ENCODE data around the gene TMEM231.
"Not testable (repeated sequence)": the region's sequence is repeated elsewhere in the genome, so short reads cannot be mapped to it uniquely, and the experiment has no call there.

Gene TMEM231, protein sequence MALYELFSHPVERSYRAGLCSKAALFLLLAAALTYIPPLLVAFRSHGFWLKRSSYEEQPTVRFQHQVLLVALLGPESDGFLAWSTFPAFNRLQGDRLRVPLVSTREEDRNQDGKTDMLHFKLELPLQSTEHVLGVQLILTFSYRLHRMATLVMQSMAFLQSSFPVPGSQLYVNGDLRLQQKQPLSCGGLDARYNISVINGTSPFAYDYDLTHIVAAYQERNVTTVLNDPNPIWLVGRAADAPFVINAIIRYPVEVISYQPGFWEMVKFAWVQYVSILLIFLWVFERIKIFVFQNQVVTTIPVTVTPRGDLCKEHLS

DNA sequence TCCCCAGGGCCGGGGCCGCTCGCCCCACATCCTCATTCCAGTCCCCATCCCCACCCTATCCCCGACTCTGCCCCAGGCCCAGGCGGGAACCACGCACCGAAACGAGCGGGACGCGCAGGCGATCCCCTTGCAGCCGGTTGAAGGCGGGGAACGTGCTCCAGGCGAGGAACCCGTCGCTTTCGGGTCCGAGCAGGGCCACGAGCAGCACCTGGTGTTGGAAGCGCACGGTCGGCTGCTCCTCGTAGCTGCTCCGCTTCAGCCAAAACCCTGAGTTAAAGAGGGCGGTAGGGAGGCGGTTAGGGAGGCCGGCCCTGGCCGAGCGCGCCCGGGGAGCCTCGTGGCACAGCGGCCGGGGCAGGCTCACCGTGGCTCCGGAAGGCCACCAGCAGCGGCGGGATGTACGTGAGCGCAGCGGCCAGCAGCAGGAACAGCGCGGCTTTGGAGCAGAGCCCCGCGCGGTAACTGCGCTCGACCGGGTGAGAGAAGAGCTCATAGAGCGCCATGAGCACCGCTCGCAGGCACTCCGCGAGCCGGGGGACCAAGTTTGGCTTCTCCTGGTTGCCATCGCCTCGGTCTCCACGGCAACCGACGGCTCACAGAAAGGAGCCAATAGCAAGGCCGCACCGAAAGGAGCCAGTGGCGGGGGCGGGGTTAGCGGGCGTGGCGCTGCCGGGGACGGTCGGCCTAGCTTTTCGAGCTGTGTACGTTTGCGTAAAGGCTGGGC, at the start of gene TMEM231:
TSS of gene TMEM231 (minus strand) at position 546 of the 724 bp plus-strand sequence. CDS start at position 503, 43 bp downstream.
- DNase-seq: peak; percentile 98

DNA sequence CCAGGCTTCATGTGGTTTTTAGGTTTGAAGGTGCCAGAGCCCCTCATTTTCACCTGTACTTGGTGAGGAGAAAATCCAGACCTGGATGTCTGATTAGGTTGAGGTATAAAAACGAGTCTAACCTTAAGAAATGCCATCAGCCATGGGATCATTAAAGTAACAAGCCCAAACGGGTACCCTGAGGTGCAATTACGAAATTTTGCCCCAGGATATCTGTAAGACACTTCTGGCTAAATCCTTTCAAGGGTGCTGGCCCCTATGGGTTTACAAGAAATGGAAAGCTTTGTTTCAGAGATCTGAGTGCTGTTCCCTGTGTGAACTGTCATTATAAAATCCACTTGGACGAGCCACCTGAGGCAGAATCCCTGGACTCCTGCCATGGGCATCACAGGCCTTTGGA, 47.2 kb upstream of the TMEM231 start:
- DNase-seq: no peak

DNA sequence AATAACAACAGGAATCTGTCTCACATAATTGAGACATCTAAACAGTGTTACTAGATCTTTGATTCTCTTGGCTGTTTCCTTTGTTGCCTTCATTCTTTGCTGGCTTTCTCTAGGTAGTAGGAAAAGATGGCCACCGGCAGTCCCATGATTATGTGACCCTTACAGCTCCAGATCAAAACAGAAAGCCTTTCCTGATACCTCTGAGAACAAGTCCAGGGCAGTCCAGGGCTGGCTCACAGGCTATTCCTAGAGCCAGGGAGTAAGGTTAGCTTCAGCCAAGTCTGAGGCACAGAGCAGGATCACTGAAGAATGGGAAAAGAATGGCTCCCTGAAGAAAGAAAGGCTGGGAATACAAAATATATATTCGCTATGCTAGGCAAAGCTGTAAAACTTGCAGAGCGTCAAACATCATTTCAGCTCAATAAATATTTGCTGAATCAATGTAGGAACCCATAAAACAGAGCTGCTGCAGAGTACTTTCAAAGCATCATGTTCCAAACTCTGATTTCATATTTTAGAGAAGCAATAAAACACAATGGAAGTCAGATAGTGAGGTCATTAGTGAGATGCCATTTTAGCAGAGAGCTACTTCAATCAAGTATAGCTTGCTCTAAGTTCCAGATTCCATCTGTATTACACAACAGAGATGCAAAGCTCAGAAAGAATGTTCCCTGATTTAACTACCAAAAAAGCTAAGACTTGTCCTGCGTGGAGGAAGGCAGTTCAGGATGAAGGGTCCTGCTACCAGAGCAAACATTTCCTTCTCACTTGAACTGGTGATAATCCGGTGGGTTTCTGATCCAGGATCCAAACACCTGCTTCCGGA, 43.6 kb upstream of the TMEM231 start:
- no peak for DNase-seq

DNA sequence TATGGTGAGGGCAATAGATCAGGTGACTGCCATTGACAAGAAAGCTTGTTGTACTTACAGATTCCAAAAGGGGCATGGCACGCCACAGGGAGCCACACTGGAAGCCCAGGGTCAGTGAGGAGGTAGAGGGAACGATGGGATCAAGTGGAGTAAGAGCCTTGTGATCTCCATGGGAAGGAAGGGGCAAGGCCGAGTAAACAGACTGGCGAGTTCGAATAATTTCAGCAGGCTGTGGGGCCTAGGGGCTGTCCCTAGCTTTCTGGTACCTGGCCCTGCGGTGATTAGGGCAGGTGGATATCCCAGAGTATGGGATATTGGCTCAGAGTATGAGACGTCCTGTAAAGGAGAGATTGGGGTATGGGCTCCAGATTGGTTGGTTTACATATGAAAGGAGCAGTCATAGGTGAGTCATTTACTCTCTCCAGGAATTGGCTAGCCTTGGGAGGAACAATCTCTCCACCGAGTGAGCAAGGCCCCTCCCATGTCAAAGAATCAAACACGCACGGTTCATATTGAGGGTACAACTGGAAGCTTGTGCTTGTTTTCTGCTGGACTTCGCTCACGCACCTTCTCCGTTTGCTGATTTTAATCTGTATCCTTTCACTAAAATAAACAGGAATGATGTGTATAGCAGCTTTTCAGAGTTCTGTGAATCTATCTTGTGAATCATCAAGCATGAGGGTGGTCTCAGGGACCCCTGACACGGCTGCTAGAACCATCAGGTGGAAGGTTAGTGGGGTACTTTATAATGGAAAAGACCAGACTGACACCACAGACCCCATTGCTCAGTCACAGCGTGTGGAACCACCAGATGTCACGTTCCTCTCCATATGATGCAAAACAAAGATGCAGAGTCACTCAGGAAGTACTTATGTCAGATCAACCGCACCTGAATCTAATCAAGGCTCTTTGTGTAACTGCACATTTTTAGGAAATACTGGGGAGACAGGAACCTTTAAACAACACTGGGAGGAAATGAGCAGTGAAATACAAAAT, 38.1 kb upstream of the TMEM231 start:
- no peak for DNase-seq

DNA sequence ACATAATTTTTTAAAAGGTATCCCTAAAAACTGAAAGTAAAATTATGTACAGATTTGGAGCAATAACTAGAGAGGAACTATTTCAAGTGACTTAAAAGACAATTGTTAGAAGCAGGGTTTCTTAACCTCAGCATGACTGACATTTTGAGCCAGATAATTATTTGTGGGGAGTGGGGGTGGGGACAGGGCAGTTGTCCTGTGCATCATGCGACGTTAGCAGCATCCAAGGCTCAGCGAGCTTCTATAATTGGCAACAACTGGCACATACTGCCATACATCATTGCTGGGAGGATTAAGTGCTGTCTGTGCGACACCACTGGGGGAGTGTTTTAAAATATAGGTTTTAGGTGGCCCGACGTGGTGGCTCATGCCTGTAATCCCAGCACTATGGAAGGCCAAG, 37.3 kb upstream of the TMEM231 start:
- DNase-seq: no peak

DNA sequence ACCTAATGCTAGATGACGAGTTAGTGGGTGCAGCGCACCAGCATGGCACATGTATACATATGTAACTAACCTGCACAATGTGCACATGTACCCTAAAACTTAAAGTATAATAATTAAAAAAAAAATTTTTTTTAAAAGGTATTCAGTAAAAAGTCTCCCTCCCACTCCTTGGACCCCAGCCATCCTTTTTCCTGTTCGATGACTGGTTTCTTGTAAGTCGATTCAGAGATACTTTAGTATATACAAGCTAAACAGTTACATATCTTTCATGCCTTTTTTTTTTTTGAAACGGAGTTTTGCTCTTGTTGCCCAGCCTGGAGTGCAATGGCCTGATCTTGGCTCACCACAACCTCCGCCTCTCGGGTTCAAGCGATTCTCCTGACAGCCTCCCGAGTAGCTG, 35.9 kb upstream of the TMEM231 start:
- not testable (repeated sequence) for DNase-seq

DNA sequence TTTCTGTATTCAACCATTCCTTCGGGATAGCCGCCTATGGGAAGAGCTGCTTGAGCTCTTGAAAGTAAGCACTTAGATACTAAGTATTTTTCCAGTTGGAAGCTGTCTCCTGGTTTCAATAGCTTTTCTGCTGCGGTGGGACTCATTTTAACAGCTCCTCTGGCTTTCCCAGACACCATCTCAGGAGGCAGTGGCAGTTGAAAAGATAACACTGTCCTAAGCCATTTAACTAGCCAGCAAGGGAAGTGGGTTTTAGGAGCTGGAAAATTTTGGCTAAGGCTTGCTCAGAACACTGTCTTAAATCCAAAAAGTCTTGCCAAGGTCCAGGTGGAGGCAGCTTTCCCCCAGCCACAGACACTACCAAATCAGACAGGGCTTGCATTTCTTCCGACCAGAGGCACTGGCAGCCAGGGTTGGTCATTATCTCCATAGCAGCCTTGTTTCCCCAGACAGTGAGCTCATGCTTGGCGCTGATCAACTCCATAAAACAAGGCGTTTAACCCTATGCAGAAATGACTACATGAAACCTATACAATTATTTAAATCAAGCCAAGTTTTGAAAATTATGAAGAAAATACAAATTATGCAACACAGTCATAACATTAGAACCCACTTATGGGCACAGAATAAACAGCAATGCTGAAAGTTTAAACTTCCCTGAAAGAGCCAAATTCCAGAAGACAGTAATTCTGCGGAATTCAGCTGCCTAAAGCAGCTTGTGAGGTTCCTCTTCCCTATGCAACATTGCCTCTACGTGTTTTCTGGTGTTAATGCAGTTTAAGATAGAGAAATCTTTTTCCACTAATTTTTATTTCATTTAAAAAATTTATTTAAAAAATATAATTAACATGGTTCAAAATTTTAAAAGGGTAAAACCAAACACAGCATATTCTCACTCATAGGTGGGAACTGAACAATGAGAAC, 35.1 kb upstream of the TMEM231 start:
- no peak for DNase-seq

DNA sequence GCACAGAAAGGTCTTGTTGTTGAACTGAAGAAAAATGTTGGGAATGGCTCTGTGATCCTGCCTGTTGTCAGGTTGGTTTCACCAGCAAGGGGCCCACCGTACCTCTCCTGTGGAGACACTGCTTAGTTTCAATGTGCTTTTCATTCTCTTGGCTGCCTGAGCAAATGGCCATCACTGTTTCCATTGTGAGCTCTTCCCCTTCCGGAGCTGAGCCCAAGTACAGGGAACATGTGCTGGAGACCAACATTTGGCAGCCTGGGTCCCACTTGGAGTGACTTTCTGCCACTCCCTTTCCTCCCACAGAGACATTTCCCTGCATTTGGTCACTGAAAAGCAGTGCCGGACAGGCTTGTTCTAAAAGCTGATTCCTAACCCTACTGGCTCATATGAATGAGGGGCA, 33.3 kb upstream of the TMEM231 start:
- DNase-seq: no peak

DNA sequence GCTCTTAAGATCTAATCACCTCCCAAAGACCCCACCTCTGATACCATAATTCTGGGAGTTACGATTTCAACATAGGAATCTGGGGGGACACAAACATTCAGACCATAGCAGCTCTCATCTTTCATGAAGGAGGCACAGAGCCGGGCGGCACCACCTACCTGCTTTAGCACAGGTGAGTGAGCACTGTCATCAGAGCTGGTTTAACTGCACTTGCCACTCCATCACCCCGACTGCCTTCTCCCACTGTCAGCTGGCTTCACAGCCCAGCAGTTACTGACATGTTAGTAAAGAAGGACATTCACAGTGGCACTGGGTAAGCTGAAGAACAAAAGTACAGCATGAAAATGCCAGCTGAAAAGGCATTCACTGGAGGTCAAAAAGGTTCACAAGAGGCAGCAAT, 32.7 kb upstream of the TMEM231 start:
- DNase-seq: no peak

DNA sequence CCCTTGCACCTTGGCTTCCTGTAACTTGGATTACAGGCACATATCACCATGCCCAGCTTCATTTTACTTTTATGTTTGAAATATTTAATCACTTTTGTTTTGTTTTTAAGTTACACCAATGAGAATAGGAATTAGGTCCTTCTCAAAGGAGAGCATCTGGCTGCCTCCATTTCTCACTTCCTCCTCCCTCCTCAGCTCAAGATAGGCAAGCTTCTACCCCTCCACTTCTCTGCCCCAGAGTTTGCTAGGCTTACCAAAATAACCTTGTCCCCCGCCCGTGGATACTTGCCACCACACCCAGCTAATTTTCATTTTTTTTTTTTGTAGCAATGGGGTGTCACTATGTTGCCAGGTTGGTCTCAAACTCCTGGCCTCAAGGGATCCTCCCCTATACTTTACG, 28.1 kb upstream of the TMEM231 start:
- no peak for DNase-seq

DNA sequence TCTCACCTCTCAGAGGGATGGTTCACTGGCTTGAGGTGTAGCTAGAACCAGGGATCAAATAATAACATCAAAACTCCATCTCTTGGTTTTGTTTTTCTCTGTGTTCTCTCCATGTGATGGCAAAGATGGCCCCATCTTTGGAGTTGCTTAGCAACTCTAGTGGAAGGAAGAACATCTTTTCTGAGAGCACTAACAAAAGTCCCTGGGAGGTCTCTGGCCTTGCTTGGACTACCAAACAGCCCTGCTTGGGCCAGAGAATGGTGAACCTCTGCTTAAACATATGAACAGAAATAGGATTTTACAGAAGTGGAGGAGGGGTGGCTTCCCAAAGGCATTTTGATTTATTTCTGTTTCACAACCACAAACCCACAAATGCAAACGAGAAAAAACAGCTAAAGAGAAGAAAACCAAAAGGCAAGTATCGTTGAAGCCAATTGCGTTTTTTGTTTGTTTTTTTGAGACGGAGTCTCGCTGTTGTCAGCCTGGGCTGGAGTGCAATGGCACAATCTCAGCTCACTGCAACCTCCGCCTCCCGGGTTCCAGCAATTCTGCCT, 23.3 kb upstream of the TMEM231 start:
- no peak for DNase-seq

DNA sequence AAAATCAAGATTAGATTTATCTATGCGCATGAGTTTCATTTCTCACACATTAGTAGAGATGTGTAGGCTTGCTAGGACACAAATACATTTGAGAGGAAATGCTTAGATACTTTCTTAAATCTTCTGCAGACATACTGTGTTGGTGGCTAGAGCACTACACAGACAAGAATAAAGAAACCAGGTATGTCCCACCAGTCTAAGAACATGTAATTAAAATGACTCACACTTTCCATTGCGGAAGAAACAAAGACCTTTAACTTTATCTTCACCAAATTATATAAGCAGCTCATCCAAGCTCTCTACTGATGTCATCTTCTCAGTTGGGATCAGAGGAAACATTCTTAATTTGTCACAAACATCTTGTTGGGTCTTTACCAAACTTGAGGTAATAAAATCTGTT, 22.7 kb upstream of the TMEM231 start:
- no peak for DNase-seq

DNA sequence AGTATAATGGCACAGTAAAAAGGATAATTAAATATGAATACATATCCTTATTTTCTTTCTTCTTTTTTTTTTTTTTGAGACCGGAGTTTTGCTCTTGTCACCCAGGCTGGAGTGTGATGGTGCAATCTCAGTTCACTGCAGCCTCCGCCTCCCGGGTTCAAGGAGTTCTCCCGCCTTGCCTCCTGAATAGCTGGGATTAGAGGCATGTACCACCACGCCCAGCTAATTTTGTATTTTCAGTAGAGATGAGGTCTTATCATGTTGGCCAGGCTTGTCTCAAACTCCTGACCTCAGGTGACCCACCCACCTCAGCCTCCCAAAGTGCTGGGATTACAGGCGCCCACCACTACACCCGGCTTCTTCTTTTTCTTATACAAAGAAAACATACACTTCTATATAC, 22.2 kb upstream of the TMEM231 start:
- DNase-seq: no peak

DNA sequence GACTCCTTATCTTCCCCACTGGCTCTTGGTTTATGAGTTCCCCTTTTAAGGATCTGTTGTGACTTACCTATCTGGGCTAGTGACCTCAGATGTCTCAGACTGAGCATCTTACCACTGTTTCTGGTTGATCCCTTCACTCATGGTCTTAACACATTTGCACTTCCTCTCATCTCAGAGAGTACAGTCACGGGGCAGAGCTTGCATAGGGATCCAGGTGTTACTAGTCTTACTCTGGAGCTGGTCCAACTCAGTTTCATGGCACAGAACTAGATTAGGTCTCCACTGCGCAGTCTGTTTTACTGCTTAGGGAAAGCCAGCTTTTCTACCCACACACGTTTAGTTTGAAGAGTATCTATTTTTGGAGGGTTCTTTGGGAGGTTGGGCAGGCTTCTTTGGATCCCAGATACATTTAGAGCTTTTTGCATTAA, 20.3 kb upstream of the TMEM231 start:
- no peak for DNase-seq

DNA sequence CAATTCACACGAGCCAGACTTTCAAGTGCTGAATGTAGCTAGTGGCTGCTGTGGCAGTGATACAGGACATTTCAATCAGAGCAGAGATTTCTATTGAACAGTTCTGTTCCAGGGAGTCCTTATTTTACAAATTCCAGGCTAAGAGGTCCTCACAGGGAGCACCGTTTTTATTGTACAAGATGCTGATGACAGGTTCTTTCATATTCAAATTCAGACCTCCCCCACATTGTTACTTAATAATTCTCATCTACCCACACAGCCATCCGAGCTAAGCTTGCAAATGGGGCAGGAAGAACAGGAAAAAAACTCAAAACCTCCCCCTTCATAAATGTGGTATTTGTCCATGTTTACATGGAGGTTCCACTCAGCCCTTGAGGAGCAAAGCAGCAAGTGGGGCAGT, 19.9 kb upstream of the TMEM231 start:
- no peak for DNase-seq

DNA sequence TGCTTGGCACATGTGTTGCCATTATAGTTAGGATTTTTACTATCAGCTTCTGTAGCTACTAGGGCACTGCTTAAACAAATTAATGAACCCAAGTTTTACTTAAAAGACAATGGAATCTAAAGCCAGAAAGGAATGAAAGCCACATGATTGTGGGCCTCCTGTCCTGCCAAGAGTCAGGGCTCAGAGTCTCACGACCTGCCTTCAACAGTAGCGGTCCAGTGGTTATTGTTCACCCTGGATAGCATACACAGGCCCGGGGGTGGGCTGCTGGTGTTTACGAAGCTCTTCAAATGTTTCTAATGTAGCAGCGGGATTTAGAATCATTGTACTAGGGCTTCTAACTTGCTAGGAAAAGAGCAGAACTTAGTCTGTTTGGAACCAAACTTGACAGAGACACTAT, 17.9 kb upstream of the TMEM231 start:
- DNase-seq: no peak

DNA sequence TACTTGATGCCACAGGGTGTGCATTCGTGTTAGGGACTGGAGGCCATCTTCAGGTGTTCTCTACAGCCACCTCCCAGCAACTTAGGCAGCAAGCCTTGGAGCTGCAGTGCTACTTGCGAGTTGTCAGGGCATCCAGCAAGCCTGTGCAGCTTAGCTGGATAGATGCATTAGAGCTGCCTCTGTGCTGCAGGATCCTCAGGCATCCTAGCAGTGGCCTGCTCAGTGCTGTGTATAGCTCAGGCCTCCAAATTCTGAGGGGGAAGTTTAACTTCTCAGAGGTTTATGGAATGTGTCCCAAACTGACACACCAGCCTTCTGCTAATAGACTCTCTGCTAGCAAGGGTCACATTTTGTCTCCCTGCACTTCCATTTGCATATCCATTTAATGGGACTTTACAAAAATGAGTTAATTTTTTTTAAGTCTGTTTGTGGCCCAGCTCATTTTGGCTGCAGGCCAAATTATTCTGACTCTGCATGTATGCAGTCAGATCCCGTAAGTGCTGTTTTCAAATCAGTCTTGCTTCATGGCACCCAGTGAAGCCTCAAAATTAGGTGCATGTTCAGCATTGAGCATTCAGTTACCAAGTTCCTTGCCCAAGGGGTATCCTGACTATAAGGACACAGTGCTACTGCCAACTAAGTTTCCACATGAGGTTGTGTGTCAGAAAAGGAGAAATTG, 17.0 kb upstream of the TMEM231 start:
- DNase-seq: no peak

DNA sequence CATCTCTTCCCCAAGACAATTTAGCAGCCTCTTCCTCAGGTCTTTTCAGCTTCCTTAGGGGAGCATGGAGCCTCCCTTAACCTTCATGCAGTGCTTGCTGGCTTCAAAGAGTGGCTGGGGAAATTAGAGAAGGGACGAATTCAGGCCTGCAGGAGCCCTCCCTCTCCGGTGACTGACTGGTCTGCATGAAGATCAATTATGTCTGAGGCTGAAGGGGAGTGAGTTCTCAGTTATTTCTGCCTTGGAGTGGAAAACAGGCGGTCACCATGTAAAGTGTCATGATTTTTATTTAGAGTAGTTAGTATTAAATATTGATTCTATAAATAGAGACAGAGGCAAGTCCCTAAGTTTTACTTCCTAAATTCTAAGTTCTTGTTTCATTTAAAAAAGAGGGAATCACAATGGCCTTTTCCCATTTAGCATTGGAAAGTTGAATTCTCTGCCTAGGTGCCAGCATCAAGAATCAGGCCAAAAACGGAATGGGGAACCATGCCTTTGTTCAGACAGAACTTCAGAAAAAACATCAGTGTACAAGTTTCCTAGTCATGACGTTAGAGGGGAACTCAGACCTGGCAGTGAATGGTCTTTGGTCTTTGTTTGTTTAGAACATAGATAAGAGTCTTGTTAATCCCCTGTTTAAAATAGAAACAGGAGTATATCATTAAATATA, 14.5 kb upstream of the TMEM231 start:
- DNase-seq: no peak

DNA sequence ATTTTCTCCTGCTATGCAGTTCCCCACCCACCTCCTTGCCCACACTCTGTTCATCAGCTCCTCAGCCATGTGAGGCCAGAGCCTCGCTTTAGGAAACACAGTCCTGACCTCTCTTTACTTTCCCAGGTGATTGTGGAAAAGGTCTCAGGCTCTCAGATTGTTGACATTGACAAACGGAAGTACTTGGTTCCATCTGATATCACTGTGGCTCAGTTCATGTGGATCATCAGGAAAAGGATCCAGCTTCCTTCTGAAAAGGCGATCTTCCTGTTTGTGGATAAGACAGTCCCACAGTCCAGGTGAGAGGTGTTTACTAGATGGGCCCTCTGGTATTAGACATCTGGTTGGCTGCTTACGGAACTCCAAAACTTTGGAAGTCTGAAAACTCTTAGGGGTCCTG, 11.9 kb upstream of the TMEM231 start:
- DNase-seq: no peak

DNA sequence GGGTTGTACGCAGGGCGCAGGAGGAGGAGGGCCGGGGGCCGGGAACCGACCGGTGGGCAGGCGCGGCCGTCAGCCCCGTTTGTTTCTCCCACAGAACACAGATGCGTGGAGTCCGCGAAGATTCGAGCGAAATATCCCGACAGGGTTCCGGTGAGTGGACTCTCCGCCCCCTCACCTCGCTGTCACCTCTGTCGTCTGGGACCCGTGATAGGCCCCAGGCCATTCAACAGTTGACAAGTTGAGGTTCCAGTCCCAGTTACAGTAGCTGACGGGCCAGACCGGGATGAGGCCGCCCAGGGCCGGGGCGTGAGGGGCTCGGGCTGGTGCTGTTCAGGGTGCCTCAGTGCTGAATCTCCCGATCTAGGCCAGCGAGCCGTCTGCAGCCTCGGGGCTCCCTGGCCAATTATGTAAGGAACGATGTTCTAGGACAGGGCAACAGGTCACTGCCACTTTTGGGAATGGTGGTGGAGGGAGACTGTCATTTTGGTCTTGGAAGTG, 10.8 kb upstream of the TMEM231 start:
- peak; percentile 41 for DNase-seq
